Hepatocyte (in vitro differentiated cells): Measurements from ENCODE around the gene TM4SF4. TPM values are rescaled to one million over a fixed set of nuclear protein-coding genes. Genes with fewer than 3 reads are reported as not detected.
A peak's percentile ranks its signal among the peaks of the same experiment; 100 is the strongest.

Experiments used
- DNase-seq: peaks from one replicate; pipeline ENCODE4 v3.0.0-alpha.2; 2016; ENCODE audit warnings: low spot score
- H2AFZ ChIP-seq: fragments of 200-600 bp; sonication (generic); 2 replicates; pipeline ENCODE4 v1.6.0; 2016; ENCODE audit warnings: antibody characterized with exemption, mild to moderate bottlenecking
- H3K27ac ChIP-seq: fragments of 200-600 bp; sonication (generic); 2 replicates; pipeline ENCODE4 v1.5.1; 2016; ENCODE audit warnings: mild to moderate bottlenecking
- H3K27me3 ChIP-seq: fragments of 200-600 bp; sonication (generic); 2 replicates; pipeline ENCODE4 v1.6.1; 2016
- H3K36me3 ChIP-seq: fragments of 200-600 bp; sonication (generic); replicated peaks from 2 replicates; pipeline ENCODE4 v1.5.1; 2016; ENCODE audit warnings: low read depth; ENCODE audit not compliant: insufficient read depth
- H3K4me1 ChIP-seq: fragments of 200-600 bp; sonication (generic); 2 replicates; pipeline ENCODE4 v1.5.1; 2016; ENCODE audit warnings: mild to moderate bottlenecking, moderate library complexity; ENCODE audit not compliant: insufficient read depth
- H3K4me2 ChIP-seq: fragments of 200-600 bp; sonication (generic); 2 replicates; pipeline ENCODE4 v1.6.0; 2016
- H3K4me3 ChIP-seq: fragments of 200-600 bp; sonication (generic); 2 replicates; pipeline ENCODE4 v1.5.1; 2016; ENCODE audit warnings: mild to moderate bottlenecking
- H3K79me2 ChIP-seq: fragments of 200-600 bp; sonication (generic); 2 replicates; pipeline ENCODE4 v1.6.0; 2017; ENCODE audit warnings: mild to moderate bottlenecking
- H3K9me2 ChIP-seq: fragments of 200-600 bp; sonication (generic); replicated peaks from 2 replicates; pipeline ENCODE4 v1.6.0; 2017; ENCODE audit warnings: mild to moderate bottlenecking; ENCODE audit not compliant: insufficient read depth
- H3K9me3 ChIP-seq: fragments of 200-600 bp; sonication (generic); 2 replicates; pipeline ENCODE4 v1.5.1; 2016; ENCODE audit warnings: low read depth, mild to moderate bottlenecking
- H4K20me1 ChIP-seq: fragments of 200-600 bp; sonication (generic); 2 replicates; pipeline ENCODE4 v1.6.0; 2016; ENCODE audit warnings: mild to moderate bottlenecking; ENCODE audit not compliant: insufficient read depth, poor library complexity, severe bottlenecking
- CTCF ChIP-seq: fragments of 200-600 bp; sonication (generic); IDR thresholded peaks from 2 replicates; pipeline ENCODE4 v1.5.1; 2016; ENCODE audit warnings: antibody characterized with exemption, mild to moderate bottlenecking; ENCODE audit not compliant: poor library complexity
- EZH2 ChIP-seq: fragments of 200-600 bp; sonication (generic); IDR thresholded peaks from 2 replicates; pipeline ENCODE4 v1.6.1; 2016; ENCODE audit warnings: antibody characterized with exemption, mild to moderate bottlenecking, borderline replicate concordance
- EZH2phosphoT487 ChIP-seq: fragments of 200-600 bp; sonication (generic); IDR thresholded peaks from one replicate; pipeline ENCODE4 v1.6.1; 2018; ENCODE audit warnings: antibody characterized with exemption, mild to moderate bottlenecking, low read depth, moderate library complexity; ENCODE audit not compliant: unreplicated experiment, severe bottlenecking
- WGBS: methylation state at CpG from one replicate; pipeline ENCODE4 v1.1.6; 2016; ENCODE audit warnings: low lambda C conversion rate; ENCODE audit errors: missing lambda C conversion rate; 5-methylcytosine and 5-hydroxymethylcytosine counted together
- polyA plus RNA-seq: library from polyadenylated mRNA; unstranded; fragments of >200 nt; fragmentation: Nextera tagmentation; extraction: Ambion mirVana; gene quantifications from 2 replicates; pipeline ENCODE4 v1.2.1, GENCODE V29; 2016
- total RNA-seq: library from RNA; depleted of rRNA; stranded (reverse); fragments of >200 nt; gene quantifications from 2 replicates; pipeline ENCODE4 v1.2.3, GENCODE V29; 2014

TM4SF4 gene
- 763 and 899 TPM in 2 replicates for total RNA-seq
- polyA plus RNA-seq: 366 and 434 TPM in 2 replicates

GRCh38 chr3:149474250-149474817 is at the start of gene TM4SF4:
Gene TM4SF4, plus strand, starts transcription at chr3:149474697. Its CDS starts 181 bp downstream, at chr3:149474878.
- Histone ChIP-seq H3K4me2 (peak within 1 kb of the TSS; percentile 60), H3K27me3 (no peaks in the 10 kb centered on the region), H3K79me2 (peaks cover 22% of the 10 kb centered on the region), H3K36me3 (no peaks in the 10 kb centered on the region), H3K9me3 (no peaks in the 10 kb centered on the region), H4K20me1 (no peaks in the 10 kb centered on the region), H3K9me2 (no peaks in the 10 kb centered on the region), H2AFZ (no peak within 1 kb of the TSS), H3K27ac (peak within 1 kb of the TSS; percentile 88), H3K4me1 (peaks cover 25% of the 10 kb centered on the region), H3K4me3 (peak within 1 kb of the TSS; percentile 9)
- peak; percentile 40 for DNase-seq
- 65% methylated on average over 5 of the region's 5 CpGs for WGBS
- TF ChIP-seq CTCF: no peak
- TF ChIP-seq EZH2phosphoT487: no peak
- TF ChIP-seq EZH2: no peak

GRCh38 chr3:149424918-149425317 is 49.6 kb upstream of the TM4SF4 start:
- Histone ChIP-seq H3K9me3 (no peaks in the 10 kb centered on the region), H3K36me3 (no peaks in the 10 kb centered on the region), H3K4me3 (no peak overlapping the region), H3K27me3 (no peaks in the 10 kb centered on the region), H3K79me2 (no peaks in the 10 kb centered on the region), H4K20me1 (no peaks in the 10 kb centered on the region), H3K9me2 (no peaks in the 10 kb centered on the region), H3K4me1 (no peaks in the 10 kb centered on the region), H3K4me2 (no peak overlapping the region), H2AFZ (no peak overlapping the region), H3K27ac (no peak overlapping the region)
- 88% methylated on average over 2 of the region's 2 CpGs for whole genome bisulfite sequencing
- no peak for TF ChIP-seq EZH2phosphoT487
- TF ChIP-seq CTCF: no peak
- TF ChIP-seq EZH2: no peak
- no peak for DNase-seq

GRCh38 chr3:149426325-149426724 is 48.2 kb upstream of the TM4SF4 start:
- Histone ChIP-seq H3K4me3 (no peak overlapping the region), H2AFZ (no peak overlapping the region), H4K20me1 (no peaks in the 10 kb centered on the region), H3K79me2 (no peaks in the 10 kb centered on the region), H3K36me3 (no peaks in the 10 kb centered on the region), H3K27me3 (no peaks in the 10 kb centered on the region), H3K4me1 (no peaks in the 10 kb centered on the region), H3K9me3 (no peaks in the 10 kb centered on the region), H3K9me2 (no peaks in the 10 kb centered on the region), H3K4me2 (no peak overlapping the region), H3K27ac (no peak overlapping the region)
- WGBS: 71% methylated on average over 2 of the region's 2 CpGs
- DNase-seq: no peak
- TF ChIP-seq EZH2 (no peak), CTCF (no peak), EZH2phosphoT487 (no peak)
